Measurements from ENCODE around the gene CCDC88A.
"Not testable (repeated sequence)": the region's sequence is repeated elsewhere in the genome, so short reads cannot be mapped to it uniquely, and the experiment has no call there.

The CCDC88A gene

GRCh38 chr2:55419679-55420438 is at the start of gene CCDC88A:
Gene CCDC88A (minus strand): TSS chr2:55419856. CDS start chr2:55419079, 777 bp downstream.
- peak; percentile 94 for DNase-seq

GRCh38 chr2:55461679-55462078 is 42.0 kb upstream of the CCDC88A start:
- DNase-seq = no peak

GRCh38 chr2:55460562-55460961 is 40.9 kb upstream of the CCDC88A start:
- DNase-seq = no peak

GRCh38 chr2:55459714-55460274 is 40.1 kb upstream of the CCDC88A start:
- DNase-seq = no peak

GRCh38 chr2:55459279-55459678 is 39.6 kb upstream of the CCDC88A start:
- no peak for DNase-seq

- DNase-seq = no peak
Measured at GRCh38 chr2:55454121-55454520, 34.5 kb upstream of the CCDC88A start.

GRCh38 chr2:55452879-55453278 is 33.2 kb upstream of the CCDC88A start:
- peak; percentile 20 for DNase-seq

GRCh38 chr2:55451699-55452098 is 32.0 kb upstream of the CCDC88A start:
- no peak for DNase-seq

- not testable (repeated sequence) for DNase-seq
Measured at GRCh38 chr2:55450014-55450413, 30.4 kb upstream of the CCDC88A start.

- not testable (repeated sequence) for DNase-seq
Measured at GRCh38 chr2:55442045-55442760, 22.5 kb upstream of the CCDC88A start.

GRCh38 chr2:55441280-55441892 is 21.7 kb upstream of the CCDC88A start:
- DNase-seq = no peak

- DNase-seq = no peak
Measured at GRCh38 chr2:55439101-55439397, 19.4 kb upstream of the CCDC88A start.

GRCh38 chr2:55438391-55439100 is 18.9 kb upstream of the CCDC88A start:
- no peak for DNase-seq

- DNase-seq = no peak
Measured at GRCh38 chr2:55437515-55438390, 18.1 kb upstream of the CCDC88A start.

- no peak for DNase-seq
Measured at GRCh38 chr2:55431982-55432627, 12.4 kb upstream of the CCDC88A start.

GRCh38 chr2:55430211-55430975 is 10.7 kb upstream of the CCDC88A start:
- no peak for DNase-seq

GRCh38 chr2:55428258-55428657 is 8.6 kb upstream of the CCDC88A start:
- no peak for DNase-seq

GRCh38 chr2:55425431-55425831 is 5.8 kb upstream of the CCDC88A start:
- no peak for DNase-seq

GRCh38 chr2:55422876-55423665 is 3.4 kb upstream of the CCDC88A start:
- no peak for DNase-seq

- no peak for DNase-seq
Measured at GRCh38 chr2:55421326-55421725, 1.7 kb upstream of the CCDC88A start.

All from NCI-H510A treated with DMSO at 0.1 percent for 48 hours (cell line).